ENCODE results near the gene ECM1. TPM values are rescaled to one million over a fixed set of nuclear protein-coding genes. Genes with fewer than 3 reads are reported as not detected.

ECM1 gene
- total RNA-seq, 1 donor from 2014 or later, result 16.9 TPM

- Histone ChIP-seq H3K4me3 (no peak overlapping the region), H3K4me1 (peaks cover 4% of the 10 kb centered on the region), H3K36me3 (peaks cover 42% of the 10 kb centered on the region), H3K9me3 (no peaks in the 10 kb centered on the region), H3K27me3 (ENCODE audit: low read depth) (no peaks in the 10 kb centered on the region), H3K27ac (no peak overlapping the region)
- TF ChIP-seq CTCF (IDR thresholded peaks at IDR 0.05), result no peak
- DNase-seq (no peak), ATAC-seq (peak in 1 of 2 donors; percentile 25)
- intact Hi-C loops (cut with DNase I), result no loop called here
Observed at GRCh38 chr1:150473659-150474058, 34.2 kb upstream of the ECM1 start.

GRCh38 chr1:150474869-150475268, 33.0 kb upstream of the ECM1 start:
- H3K4me1 ChIP-seq, result peaks cover 4% of the 10 kb centered on the region
- H3K27me3 ChIP-seq (ENCODE audit: low read depth), result no peaks in the 10 kb centered on the region
- TF ChIP-seq CTCF (IDR thresholded peaks at IDR 0.05), result no peak
- no peaks in the 10 kb centered on the region for H3K9me3 ChIP-seq
- ATAC-seq (no peak), DNase-seq (no peak)
- H3K4me3 ChIP-seq, result no peak overlapping the region
- intact Hi-C loops (cut with DNase I), result no loop called here
- no peak overlapping the region for H3K27ac ChIP-seq
- peaks cover 34% of the 10 kb centered on the region for H3K36me3 ChIP-seq

- peaks cover 4% of the 10 kb centered on the region for H3K4me1 ChIP-seq
- ATAC-seq (no peak), DNase-seq (no peak)
- H3K9me3 ChIP-seq, result no peaks in the 10 kb centered on the region
- intact Hi-C loops (cut with DNase I), result no loop called here
- H3K4me3 ChIP-seq, result no peak overlapping the region
- no peak for TF ChIP-seq CTCF (IDR thresholded peaks at IDR 0.05)
- peaks cover 15% of the 10 kb centered on the region for H3K36me3 ChIP-seq
- no peaks in the 10 kb centered on the region for H3K27me3 ChIP-seq (ENCODE audit: low read depth)
- H3K27ac ChIP-seq, result no peak overlapping the region
Observed at GRCh38 chr1:150476754-150477153, 31.2 kb upstream of the ECM1 start.

- Histone ChIP-seq H3K4me1 (peaks cover 4% of the 10 kb centered on the region), H3K4me3 (no peak overlapping the region), H3K9me3 (no peaks in the 10 kb centered on the region), H3K27me3 (ENCODE audit: low read depth) (no peaks in the 10 kb centered on the region), H3K27ac (no peak overlapping the region), H3K36me3 (peaks cover 9% of the 10 kb centered on the region)
- peak; percentile 35 to 52 for ATAC-seq
- intact Hi-C loops (cut with DNase I), result no loop called here
- TF ChIP-seq CTCF (IDR thresholded peaks at IDR 0.05), result no peak
- DNase-seq, result no peak
Observed at GRCh38 chr1:150477320-150477719, 30.6 kb upstream of the ECM1 start.

GRCh38 chr1:150477733-150478132, 30.2 kb upstream of the ECM1 start:
- H3K9me3 ChIP-seq, result no peaks in the 10 kb centered on the region
- H3K4me1 ChIP-seq, result peaks cover 4% of the 10 kb centered on the region
- DNase-seq (no peak), ATAC-seq (no peak)
- H3K27me3 ChIP-seq (ENCODE audit: low read depth), result no peaks in the 10 kb centered on the region
- H3K27ac ChIP-seq, result no peak overlapping the region
- no peak overlapping the region for H3K4me3 ChIP-seq
- no peak for TF ChIP-seq CTCF (IDR thresholded peaks at IDR 0.05)
- intact Hi-C loops (cut with DNase I), result no loop called here
- peaks cover 5% of the 10 kb centered on the region for H3K36me3 ChIP-seq

- Histone ChIP-seq H3K4me3 (no peak overlapping the region), H3K27me3 (ENCODE audit: low read depth) (no peaks in the 10 kb centered on the region), H3K36me3 (no peaks in the 10 kb centered on the region), H3K9me3 (no peaks in the 10 kb centered on the region), H3K4me1 (peaks cover 4% of the 10 kb centered on the region), H3K27ac (no peak overlapping the region)
- DNase-seq (no peak), ATAC-seq (no peak)
- no peak for TF ChIP-seq CTCF (IDR thresholded peaks at IDR 0.05)
- intact Hi-C loops (cut with DNase I), result no loop called here
Observed at GRCh38 chr1:150479370-150479769, 28.5 kb upstream of the ECM1 start.

Data from lower lobe of right lung (tissue), 2 donors.